B cell (primary cell): ENCODE data around the gene UHRF2. TPM values are rescaled to one million over a fixed set of nuclear protein-coding genes. Genes with fewer than 3 reads are reported as not detected.

Source experiments
- ATAC-seq: fragments of 200-7000 bp; cut with Tn5 transposase; one replicate; pipeline ENCODE4 v1.10.0; 2021; ENCODE audit warnings: low read depth, mild to moderate bottlenecking, moderate number of reproducible peaks, moderate library complexity
- CTCF ChIA-PET: fragments of 350-600 bp; sonication (Branson Sonifier 250); formaldehyde crosslinking; loops from one replicate; lab custom pipeline; 2021; ENCODE audit warnings: antibody characterized with exemption, inconsistent platforms; lab: Charles Lee
- POLR2A ChIA-PET: fragments of 350-600 bp; sonication (Branson Sonifier 250); formaldehyde crosslinking; loops from one replicate; lab custom pipeline; 2021; ENCODE audit warnings: antibody characterized with exemption; lab: Charles Lee
- DNase-seq: peaks from one replicate; pipeline ENCODE4 v3.0.0; 2013
- H2AFZ ChIP-seq: 2 replicates; pipeline ENCODE4 v1.6.1; 2012; ENCODE audit warnings: mild to moderate bottlenecking, low read depth, low read length; ENCODE audit not compliant: insufficient read depth, poor library complexity, severe bottlenecking
- H3K27ac ChIP-seq, 2 donors: 1 replicate in 1 of 2; 2 replicates in 1 of 2; pipeline ENCODE4 v1.5.1; 2012 to 2013; ENCODE audit warnings: low read length in 2 of 2, mild to moderate bottlenecking in 2 of 2, moderate library complexity in 1 of 2
- H3K27me3 ChIP-seq, 4 experiments: fragments of 200-600 bp in 1 of 4; sonication (generic) in 1 of 4; replicated peaks in 1 of 4; 1 replicate in 2 of 4; 2 replicates in 2 of 4; pipeline versions ENCODE4 v1.6.1 to v1.7.0; 2013 to 2016; ENCODE audit warnings: low read length in 3 of 4, mild to moderate bottlenecking in 2 of 4, mixed read lengths in 1 of 4, moderate library complexity in 1 of 4; ENCODE audit not compliant: insufficient read depth in 4 of 4, control insufficient read depth in 3 of 4; ENCODE audit errors: control extremely low read depth in 1 of 4
- H3K36me3 ChIP-seq, 2 experiments: replicated peaks in 1 of 2; 1 replicate in 1 of 2; 2 replicates in 1 of 2; pipeline versions ENCODE4 v1.6.1 to v1.7.1; 2013; ENCODE audit warnings: low read length in 1 of 2; ENCODE audit not compliant: insufficient read depth in 2 of 2, control insufficient read depth in 1 of 2; ENCODE audit errors: control extremely low read depth in 1 of 2, extremely low read depth in 1 of 2
- H3K4me1 ChIP-seq, 2 donors: fragments of 200-600 bp in 1 of 2; sonication (generic) in 1 of 2; 1 replicate in 1 of 2; 2 replicates in 1 of 2; pipeline versions ENCODE4 v1.5.1 to v1.6.1; 2013 to 2017; ENCODE audit warnings: low read length in 2 of 2; ENCODE audit not compliant: control insufficient read depth in 2 of 2, insufficient read depth in 2 of 2
- H3K4me2 ChIP-seq: replicated peaks from 2 replicates; pipeline ENCODE3; 2012; ENCODE audit warnings: mild to moderate bottlenecking, low read depth, low read length; ENCODE audit not compliant: poor library complexity, severe bottlenecking
- H3K4me3 ChIP-seq, 5 experiments: fragments of 200-600 bp in 1 of 5; sonication (generic) in 1 of 5; 1 replicate in 3 of 5; 2 replicates in 2 of 5; pipeline versions ENCODE4 v1.5.1 to v1.7.0; 2011 to 2016; ENCODE audit warnings: low read length in 4 of 5, mild to moderate bottlenecking in 4 of 5, low read depth in 2 of 5, control low read depth in 1 of 5, moderate library complexity in 1 of 5; ENCODE audit not compliant: insufficient read depth in 1 of 5; ENCODE audit errors: control extremely low read depth in 1 of 5, extremely low read depth in 1 of 5
- H3K79me2 ChIP-seq: fragments of 200-600 bp; sonication (generic); one replicate; pipeline ENCODE4 v1.6.0; 2016; ENCODE audit warnings: low read length; ENCODE audit not compliant: control insufficient read depth, insufficient read depth
- H3K9ac ChIP-seq: fragments of 200-600 bp; sonication (generic); 2 replicates; pipeline ENCODE4 v1.6.1; 2017; ENCODE audit warnings: mild to moderate bottlenecking, low read length, moderate library complexity
- H3K9me3 ChIP-seq, 3 donors: one replicate each; pipeline versions ENCODE4 v1.6.1 to v1.7.1; 2013; ENCODE audit warnings: low read length in 2 of 3; ENCODE audit not compliant: control insufficient read depth in 2 of 3, insufficient read depth in 1 of 3; ENCODE audit errors: control extremely low read depth in 1 of 3
- H4K20me1 ChIP-seq: 2 replicates; pipeline ENCODE4 v1.6.0; 2012; ENCODE audit warnings: mild to moderate bottlenecking, low read length; ENCODE audit not compliant: insufficient read depth, control insufficient read depth, poor library complexity, severe bottlenecking
- H3K27ac Mint-ChIP-seq: one replicate; pipeline ENCODE4 v1.8.0; 2021; ENCODE audit warnings: mixed read lengths
- H3K27me3 Mint-ChIP-seq: one replicate; pipeline ENCODE4 v1.8.0; 2021; ENCODE audit warnings: mixed read lengths
- H3K4me1 Mint-ChIP-seq: one replicate; pipeline ENCODE4 v1.8.0; 2021; ENCODE audit warnings: mixed read lengths
- H3K4me3 Mint-ChIP-seq: one replicate; pipeline ENCODE4 v1.8.0; 2021; ENCODE audit warnings: mixed read lengths
- H3K9me3 Mint-ChIP-seq: one replicate; pipeline ENCODE4 v1.8.0; 2022; ENCODE audit warnings: mixed read lengths; ENCODE audit not compliant: insufficient read depth
- EZH2 ChIP-seq: IDR thresholded peaks from 2 replicates; pipeline ENCODE4 v1.6.1; 2012; ENCODE audit warnings: borderline replicate concordance, low read depth, mild to moderate bottlenecking, moderate library complexity, low read length; ENCODE audit not compliant: insufficient read depth, poor library complexity, severe bottlenecking
- WGBS: methylation state at CpG from one replicate; pipeline ENCODE4 v1.1.5; 2013; ENCODE audit warnings: missing lambda C conversion rate; ENCODE audit not compliant: insufficient coverage; 5-methylcytosine and 5-hydroxymethylcytosine counted together
- intact Hi-C: fragments of 100-400 bp; cut with micrococcal nuclease; formaldehyde crosslinking; loops from one replicate; pipeline ENCODE4 v1.10.0; 2022
- polyA plus RNA-seq: library from polyadenylated mRNA; depleted of rRNA; stranded (reverse); fragments of >200 nt; gene quantifications from 2 replicates; pipeline ENCODE4 v1.2.3, GENCODE V29; 2012
- total RNA-seq, 2 donors: library from RNA; stranded (reverse); fragments of 120-200 nt in 1 of 2; gene quantifications; 1 replicate in 1 of 2; 2 replicates in 1 of 2; pipeline versions ENCODE4 v1.2.3 to v1.2.4, GENCODE V29; 2013 to 2022
- TF ChIP-seq, protein P1 (sequence below): fragments of 200-600 bp; IDR thresholded peaks from one replicate; pipeline ENCODE4 v1.8.0; 2022; ENCODE audit warnings: antibody characterized with exemption, mild to moderate bottlenecking

Gene UHRF2
- total and polyA plus RNA-seq, 2 donors (not counting 1 experiment from before 2014, with no cell fraction given): 85.6 to 153 TPM

DNA sequence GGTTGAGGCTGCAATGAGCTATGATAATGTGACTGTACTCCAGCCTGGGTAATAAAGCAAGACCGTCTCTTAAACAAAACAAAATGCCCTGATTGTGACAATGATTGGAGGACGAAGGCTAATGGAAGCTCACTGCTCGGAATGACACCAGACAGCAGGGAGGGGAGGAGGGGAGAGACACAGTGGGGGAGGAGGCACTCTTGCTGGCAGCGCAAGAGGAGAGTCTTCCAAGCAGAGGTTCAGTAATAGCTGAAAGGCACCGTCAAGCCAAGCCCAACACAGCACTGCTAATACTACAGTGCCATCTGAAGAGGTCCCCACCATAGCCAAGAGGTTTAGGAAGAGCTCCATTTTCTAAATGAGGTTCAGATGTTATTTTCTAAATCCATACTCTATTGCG lies 130.2 kb downstream of the UHRF2 start:
- WGBS: 89% methylated on average over 3 of the region's 6 CpGs
- TF ChIP-seq, protein P1, sequence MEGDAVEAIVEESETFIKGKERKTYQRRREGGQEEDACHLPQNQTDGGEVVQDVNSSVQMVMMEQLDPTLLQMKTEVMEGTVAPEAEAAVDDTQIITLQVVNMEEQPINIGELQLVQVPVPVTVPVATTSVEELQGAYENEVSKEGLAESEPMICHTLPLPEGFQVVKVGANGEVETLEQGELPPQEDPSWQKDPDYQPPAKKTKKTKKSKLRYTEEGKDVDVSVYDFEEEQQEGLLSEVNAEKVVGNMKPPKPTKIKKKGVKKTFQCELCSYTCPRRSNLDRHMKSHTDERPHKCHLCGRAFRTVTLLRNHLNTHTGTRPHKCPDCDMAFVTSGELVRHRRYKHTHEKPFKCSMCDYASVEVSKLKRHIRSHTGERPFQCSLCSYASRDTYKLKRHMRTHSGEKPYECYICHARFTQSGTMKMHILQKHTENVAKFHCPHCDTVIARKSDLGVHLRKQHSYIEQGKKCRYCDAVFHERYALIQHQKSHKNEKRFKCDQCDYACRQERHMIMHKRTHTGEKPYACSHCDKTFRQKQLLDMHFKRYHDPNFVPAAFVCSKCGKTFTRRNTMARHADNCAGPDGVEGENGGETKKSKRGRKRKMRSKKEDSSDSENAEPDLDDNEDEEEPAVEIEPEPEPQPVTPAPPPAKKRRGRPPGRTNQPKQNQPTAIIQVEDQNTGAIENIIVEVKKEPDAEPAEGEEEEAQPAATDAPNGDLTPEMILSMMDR: no peak
- no peak for TF ChIP-seq EZH2
- no peak overlapping the region for H3K4me3 ChIP-seq
- Mint-ChIP-seq H3K4me1 (no peaks in the 10 kb centered on the region), H3K9me3 (no peaks in the 10 kb centered on the region), H3K27me3 (no peaks in the 10 kb centered on the region), H3K27ac (no peak overlapping the region), H3K4me3 (no peak overlapping the region)
- H3K9me3 ChIP-seq: no peaks in the 10 kb centered on the region
- CTCF ChIA-PET: no interaction called here
- H3K4me2 ChIP-seq: no peak overlapping the region
- no peaks in the 10 kb centered on the region for H4K20me1 ChIP-seq
- intact Hi-C loops: no loop called here
- H3K4me1 ChIP-seq: no peaks in the 10 kb centered on the region
- H3K9ac ChIP-seq: no peak overlapping the region
- no peaks in the 10 kb centered on the region for H3K27me3 ChIP-seq
- no peak for DNase-seq
- no peaks in the 10 kb centered on the region for H3K36me3 ChIP-seq
- POLR2A ChIA-PET: no interaction called here
- H3K27ac ChIP-seq: no peak overlapping the region
- no peaks in the 10 kb centered on the region for H3K79me2 ChIP-seq
- no peak overlapping the region for H2AFZ ChIP-seq
- ATAC-seq: no peak

DNA sequence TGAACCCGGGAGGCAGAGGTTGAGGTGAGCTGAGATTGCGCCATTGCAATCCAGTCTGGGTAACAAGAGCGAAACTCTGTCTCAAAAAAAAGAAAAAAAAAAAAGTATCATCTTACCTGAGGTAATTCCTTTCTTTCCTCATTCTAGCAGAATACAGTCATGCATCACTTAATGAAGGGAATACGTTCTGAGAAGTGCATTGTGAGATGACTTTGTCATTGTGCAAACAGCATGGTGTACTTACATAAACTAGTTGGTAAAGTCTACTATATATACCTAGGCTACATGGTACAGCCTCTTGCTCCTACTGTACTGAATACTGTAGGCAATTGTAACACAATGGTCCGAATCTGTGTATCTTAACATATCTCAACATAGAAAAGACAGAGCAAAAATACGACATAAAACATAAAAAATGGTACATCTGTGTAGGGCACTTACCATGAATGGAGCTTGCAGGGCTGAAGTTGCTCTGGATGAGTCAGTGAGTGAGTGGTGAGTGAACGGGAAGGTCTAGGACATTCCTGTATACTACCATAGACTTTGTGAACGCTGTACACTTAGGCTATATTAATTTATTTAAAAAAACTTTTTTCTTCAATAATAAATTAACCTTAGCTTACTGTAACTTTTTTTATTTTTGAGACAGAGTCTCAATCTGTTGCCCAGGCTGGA lies 132.2 kb downstream of the UHRF2 start:
- Histone ChIP-seq H3K9ac (no peak overlapping the region), H3K4me3 (no peak overlapping the region), H3K4me1 (no peaks in the 10 kb centered on the region), H3K36me3 (no peaks in the 10 kb centered on the region), H3K27me3 (no peaks in the 10 kb centered on the region), H3K27ac (no peak overlapping the region), H3K79me2 (no peaks in the 10 kb centered on the region), H3K4me2 (no peak overlapping the region), H3K9me3 (no peaks in the 10 kb centered on the region), H2AFZ (no peak overlapping the region), H4K20me1 (no peaks in the 10 kb centered on the region)
- Mint-ChIP-seq H3K27me3 (no peaks in the 10 kb centered on the region), H3K27ac (no peak overlapping the region), H3K9me3 (no peaks in the 10 kb centered on the region), H3K4me3 (no peak overlapping the region), H3K4me1 (no peaks in the 10 kb centered on the region)
- no peak for TF ChIP-seq EZH2
- TF ChIP-seq, protein P1: no peak
- intact Hi-C loops: no loop called here
- ChIA-PET CTCF (interaction anchor here (0.6 to 0.7 kb wide), 2 partner anchors 32 to 225 kb away, joined by 3 to 4 read pairs; no protein-coding TSS in a partner anchor), POLR2A (no interaction called here)
- DNase-seq (no peak), ATAC-seq (no peak)
- no CpG with 5 or more reads among the region's 8 CpGs for WGBS
